ENCODE results near the gene MYCBP2.
"Not testable (repeated sequence)": the region's sequence is repeated elsewhere in the genome, so short reads cannot be mapped to it uniquely, and the experiment has no call there.

MYCBP2 gene

GRCh38 chr13:77022341-77022740, 304.6 kb downstream of the MYCBP2 start:
- no peak for DNase-seq

- DNase-seq: no peak
Measured at GRCh38 chr13:77019756-77020155, 307.1 kb downstream of the MYCBP2 start.

GRCh38 chr13:77016888-77017623, 309.8 kb downstream of the MYCBP2 start:
- no peak for DNase-seq

GRCh38 chr13:77016251-77016812, 310.6 kb downstream of the MYCBP2 start:
- no peak for DNase-seq

- DNase-seq: no peak
Measured at GRCh38 chr13:77014906-77015685, 311.8 kb downstream of the MYCBP2 start.

GRCh38 chr13:77013853-77014542, 312.9 kb downstream of the MYCBP2 start:
- no peak for DNase-seq

GRCh38 chr13:77009719-77010118, 317.2 kb downstream of the MYCBP2 start:
- not testable (repeated sequence) for DNase-seq

GRCh38 chr13:77009011-77009410, 317.9 kb downstream of the MYCBP2 start:
- no peak for DNase-seq

GRCh38 chr13:77008337-77008736, 318.6 kb downstream of the MYCBP2 start:
- not testable (repeated sequence) for DNase-seq

GRCh38 chr13:77002590-77003190, 324.2 kb downstream of the MYCBP2 start:
- no peak for DNase-seq

- DNase-seq: no peak
Measured at GRCh38 chr13:77001963-77002587, 324.8 kb downstream of the MYCBP2 start.

- DNase-seq: no peak
Measured at GRCh38 chr13:77001540-77001939, 325.4 kb downstream of the MYCBP2 start.

- no peak for DNase-seq
Measured at GRCh38 chr13:77000475-77000874, 326.4 kb downstream of the MYCBP2 start.
